ENCODE measurements around the gene EVX2.

- TF ChIP-seq TARDBP (IDR thresholded peaks at IDR 0.05) (no peak), FOXM1 (IDR thresholded peaks at IDR 0.05; ENCODE audit: borderline replicate concordance) (no peak), HDGF (IDR thresholded peaks at IDR 0.05; ENCODE audit: borderline replicate concordance) (no peak), ELF4 (IDR thresholded peaks at IDR 0.05) (no peak), SUZ12 (IDR thresholded peaks at IDR 0.05) (no peak), ZNF384 (IDR thresholded peaks at IDR 0.05) (no peak), ARNT (IDR thresholded peaks at IDR 0.05) (no peak), BHLHE40 (IDR thresholded peaks at IDR 0.05; ENCODE audit: borderline replicate concordance) (no peak), FOXA1 (IDR thresholded peaks at IDR 0.05) (no peak), SP1 (IDR thresholded peaks at IDR 0.05) (no peak), L3MBTL2 (conservative IDR thresholded peaks at IDR 0.05) (no peak), NFRKB (IDR thresholded peaks at IDR 0.05) (no peak)
- TF ChIP-seq, protein P1, sequence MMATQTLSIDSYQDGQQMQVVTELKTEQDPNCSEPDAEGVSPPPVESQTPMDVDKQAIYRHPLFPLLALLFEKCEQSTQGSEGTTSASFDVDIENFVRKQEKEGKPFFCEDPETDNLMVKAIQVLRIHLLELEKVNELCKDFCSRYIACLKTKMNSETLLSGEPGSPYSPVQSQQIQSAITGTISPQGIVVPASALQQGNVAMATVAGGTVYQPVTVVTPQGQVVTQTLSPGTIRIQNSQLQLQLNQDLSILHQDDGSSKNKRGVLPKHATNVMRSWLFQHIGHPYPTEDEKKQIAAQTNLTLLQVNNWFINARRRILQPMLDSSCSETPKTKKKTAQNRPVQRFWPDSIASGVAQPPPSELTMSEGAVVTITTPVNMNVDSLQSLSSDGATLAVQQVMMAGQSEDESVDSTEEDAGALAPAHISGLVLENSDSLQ (IDR thresholded peaks at IDR 0.05): no peak
Observed at GRCh38 chr2:176101216-176101830, 17.6 kb upstream of the EVX2 start.

Measured in HEK293T (cell line).